Hepatocyte (in vitro differentiated cells): ENCODE measurements around the gene MICAL2. TPM values are rescaled to one million over a fixed set of nuclear protein-coding genes. Genes with fewer than 3 reads are reported as not detected.
A peak's percentile ranks its signal among the peaks of the same experiment; 100 is the strongest.

Source experiments
- DNase-seq: peaks from one replicate; pipeline ENCODE4 v3.0.0-alpha.2; 2016; ENCODE audit warnings: low spot score
- H2AFZ ChIP-seq: fragments of 200-600 bp; sonication (generic); 2 replicates; pipeline ENCODE4 v1.6.0; 2016; ENCODE audit warnings: antibody characterized with exemption, mild to moderate bottlenecking
- H3K27ac ChIP-seq: fragments of 200-600 bp; sonication (generic); 2 replicates; pipeline ENCODE4 v1.5.1; 2016; ENCODE audit warnings: mild to moderate bottlenecking
- H3K27me3 ChIP-seq: fragments of 200-600 bp; sonication (generic); 2 replicates; pipeline ENCODE4 v1.6.1; 2016
- H3K36me3 ChIP-seq: fragments of 200-600 bp; sonication (generic); replicated peaks from 2 replicates; pipeline ENCODE4 v1.5.1; 2016; ENCODE audit warnings: low read depth; ENCODE audit not compliant: insufficient read depth
- H3K4me1 ChIP-seq: fragments of 200-600 bp; sonication (generic); 2 replicates; pipeline ENCODE4 v1.5.1; 2016; ENCODE audit warnings: mild to moderate bottlenecking, moderate library complexity; ENCODE audit not compliant: insufficient read depth
- H3K4me2 ChIP-seq: fragments of 200-600 bp; sonication (generic); 2 replicates; pipeline ENCODE4 v1.6.0; 2016
- H3K4me3 ChIP-seq: fragments of 200-600 bp; sonication (generic); 2 replicates; pipeline ENCODE4 v1.5.1; 2016; ENCODE audit warnings: mild to moderate bottlenecking
- H3K79me2 ChIP-seq: fragments of 200-600 bp; sonication (generic); 2 replicates; pipeline ENCODE4 v1.6.0; 2017; ENCODE audit warnings: mild to moderate bottlenecking
- H3K9me2 ChIP-seq: fragments of 200-600 bp; sonication (generic); replicated peaks from 2 replicates; pipeline ENCODE4 v1.6.0; 2017; ENCODE audit warnings: mild to moderate bottlenecking; ENCODE audit not compliant: insufficient read depth
- H3K9me3 ChIP-seq: fragments of 200-600 bp; sonication (generic); 2 replicates; pipeline ENCODE4 v1.5.1; 2016; ENCODE audit warnings: low read depth, mild to moderate bottlenecking
- H4K20me1 ChIP-seq: fragments of 200-600 bp; sonication (generic); 2 replicates; pipeline ENCODE4 v1.6.0; 2016; ENCODE audit warnings: mild to moderate bottlenecking; ENCODE audit not compliant: insufficient read depth, poor library complexity, severe bottlenecking
- CTCF ChIP-seq: fragments of 200-600 bp; sonication (generic); IDR thresholded peaks from 2 replicates; pipeline ENCODE4 v1.5.1; 2016; ENCODE audit warnings: antibody characterized with exemption, mild to moderate bottlenecking; ENCODE audit not compliant: poor library complexity
- EZH2 ChIP-seq: fragments of 200-600 bp; sonication (generic); IDR thresholded peaks from 2 replicates; pipeline ENCODE4 v1.6.1; 2016; ENCODE audit warnings: antibody characterized with exemption, mild to moderate bottlenecking, borderline replicate concordance
- EZH2phosphoT487 ChIP-seq: fragments of 200-600 bp; sonication (generic); IDR thresholded peaks from one replicate; pipeline ENCODE4 v1.6.1; 2018; ENCODE audit warnings: antibody characterized with exemption, mild to moderate bottlenecking, low read depth, moderate library complexity; ENCODE audit not compliant: unreplicated experiment, severe bottlenecking
- WGBS: methylation state at CpG from one replicate; pipeline ENCODE4 v1.1.6; 2016; ENCODE audit warnings: low lambda C conversion rate; ENCODE audit errors: missing lambda C conversion rate; 5-methylcytosine and 5-hydroxymethylcytosine counted together
- polyA plus RNA-seq: library from polyadenylated mRNA; unstranded; fragments of >200 nt; fragmentation: Nextera tagmentation; extraction: Ambion mirVana; gene quantifications from 2 replicates; pipeline ENCODE4 v1.2.1, GENCODE V29; 2016
- total RNA-seq: library from RNA; depleted of rRNA; stranded (reverse); fragments of >200 nt; gene quantifications from 2 replicates; pipeline ENCODE4 v1.2.3, GENCODE V29; 2014

Gene MICAL2
- total and polyA plus RNA-seq, 2 experiments from 2014 or later: 36.8 to 56.0 TPM

GRCh38 chr11:12117611-12118010 is 7.2 kb downstream of the MICAL2 start:
- Histone ChIP-seq H3K27ac (peak overlapping the region; percentile 82), H3K27me3 (no peaks in the 10 kb centered on the region), H3K79me2 (peaks cover 61% of the 10 kb centered on the region), H3K36me3 (no peaks in the 10 kb centered on the region), H4K20me1 (no peaks in the 10 kb centered on the region), H3K4me3 (no peak overlapping the region), H3K9me2 (no peaks in the 10 kb centered on the region), H3K4me1 (peaks cover 24% of the 10 kb centered on the region), H3K9me3 (no peaks in the 10 kb centered on the region), H3K4me2 (no peak overlapping the region), H2AFZ (no peak overlapping the region)
- no peak for DNase-seq
- TF ChIP-seq CTCF (no peak), EZH2 (no peak), EZH2phosphoT487 (no peak)
- WGBS: 89% methylated on average over 2 of the region's 2 CpGs

GRCh38 chr11:12118949-12119348 is 8.6 kb downstream of the MICAL2 start:
- Histone ChIP-seq H2AFZ (no peak overlapping the region), H3K79me2 (peaks cover 57% of the 10 kb centered on the region)

GRCh38 chr11:12119502-12119901 is 9.1 kb downstream of the MICAL2 start:
- H3K79me2 ChIP-seq: peaks cover 62% of the 10 kb centered on the region
- no peak overlapping the region for H2AFZ ChIP-seq
- no peak overlapping the region for H3K4me3 ChIP-seq
- H3K4me2 ChIP-seq: peak overlapping the region; percentile 39
- no peaks in the 10 kb centered on the region for H3K9me2 ChIP-seq
- peak overlapping the region; percentile 82 for H3K27ac ChIP-seq
- no peaks in the 10 kb centered on the region for H4K20me1 ChIP-seq
- 90% methylated on average over 5 of the region's 5 CpGs for WGBS
- peaks cover 24% of the 10 kb centered on the region for H3K4me1 ChIP-seq
- no peak for DNase-seq
- no peaks in the 10 kb centered on the region for H3K27me3 ChIP-seq
- no peak for TF ChIP-seq EZH2
- no peak for TF ChIP-seq EZH2phosphoT487
- TF ChIP-seq CTCF: no peak
- H3K36me3 ChIP-seq: no peaks in the 10 kb centered on the region
- no peaks in the 10 kb centered on the region for H3K9me3 ChIP-seq

More at GRCh38 chr11:12118949-12119348, 8.6 kb downstream of the MICAL2 start:
- WGBS: 56% methylated on average over 4 of the region's 4 CpGs
- H3K36me3 ChIP-seq: no peaks in the 10 kb centered on the region
- DNase-seq: no peak
- no peaks in the 10 kb centered on the region for H3K27me3 ChIP-seq
- peak overlapping the region; percentile 82 for H3K27ac ChIP-seq
- H3K4me2 ChIP-seq: peak overlapping the region; percentile 39
- no peaks in the 10 kb centered on the region for H3K9me3 ChIP-seq
- peaks cover 24% of the 10 kb centered on the region for H3K4me1 ChIP-seq
- no peaks in the 10 kb centered on the region for H3K9me2 ChIP-seq
- TF ChIP-seq EZH2phosphoT487 (no peak), CTCF (no peak), EZH2 (no peak)
- no peaks in the 10 kb centered on the region for H4K20me1 ChIP-seq
- no peak overlapping the region for H3K4me3 ChIP-seq
